Fibroblast of villous mesenchyme (primary cell): ENCODE data around the gene GPR142. TPM values are rescaled to one million over a fixed set of nuclear protein-coding genes. Genes with fewer than 3 reads are reported as not detected.

Source experiments
- DNase-seq: peaks from one replicate; pipeline ENCODE4 v3.0.0-alpha.2; 2010; ENCODE audit warnings: low read depth
- H3K4me3 ChIP-seq: 2 replicates; pipeline ENCODE4 v1.5.1; 2011; ENCODE audit warnings: low read depth, mild to moderate bottlenecking, low read length
- CTCF ChIP-seq: IDR thresholded peaks from 2 replicates; pipeline ENCODE4 v1.5.1; 2012; ENCODE audit warnings: low read depth, mild to moderate bottlenecking, low read length; ENCODE audit not compliant: insufficient read depth
- total RNA-seq: library from RNA; depleted of rRNA; stranded (reverse); fragments of >200 nt; gene quantifications from 2 replicates; pipeline ENCODE4 v1.2.3, GENCODE V29; 2012

The GPR142 gene
- total RNA-seq, 1 donor = not detected

- H3K4me3 ChIP-seq = no peak overlapping the region
- TF ChIP-seq CTCF = no peak
- DNase-seq = no peak
These were observed 17.9 kb downstream of the GPR142 start for GRCh38 chr17:74385201-74385600.

DNA sequence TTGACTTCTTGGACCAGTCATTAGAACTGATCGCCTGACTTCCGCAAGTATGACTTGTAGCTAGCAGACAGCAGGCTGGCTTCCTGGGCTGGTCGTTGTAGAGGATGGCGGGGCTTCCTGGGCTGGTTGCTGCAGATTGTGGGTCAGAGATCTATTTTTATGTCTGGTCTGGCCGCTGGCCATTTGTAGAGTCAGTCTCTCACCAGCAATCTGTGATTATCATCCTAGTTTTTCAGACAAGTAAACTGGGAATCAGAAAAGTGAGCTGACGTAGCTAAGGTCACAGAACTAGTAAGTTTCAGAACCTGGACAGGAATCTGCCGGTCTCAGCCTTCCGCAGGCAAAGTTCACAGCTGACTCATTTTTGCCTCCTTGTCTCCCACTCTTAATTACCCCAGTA, 19.1 kb downstream of the GPR142 start:
- no peak overlapping the region for H3K4me3 ChIP-seq
- peak; percentile 6 for DNase-seq
- no peak for TF ChIP-seq CTCF

DNA sequence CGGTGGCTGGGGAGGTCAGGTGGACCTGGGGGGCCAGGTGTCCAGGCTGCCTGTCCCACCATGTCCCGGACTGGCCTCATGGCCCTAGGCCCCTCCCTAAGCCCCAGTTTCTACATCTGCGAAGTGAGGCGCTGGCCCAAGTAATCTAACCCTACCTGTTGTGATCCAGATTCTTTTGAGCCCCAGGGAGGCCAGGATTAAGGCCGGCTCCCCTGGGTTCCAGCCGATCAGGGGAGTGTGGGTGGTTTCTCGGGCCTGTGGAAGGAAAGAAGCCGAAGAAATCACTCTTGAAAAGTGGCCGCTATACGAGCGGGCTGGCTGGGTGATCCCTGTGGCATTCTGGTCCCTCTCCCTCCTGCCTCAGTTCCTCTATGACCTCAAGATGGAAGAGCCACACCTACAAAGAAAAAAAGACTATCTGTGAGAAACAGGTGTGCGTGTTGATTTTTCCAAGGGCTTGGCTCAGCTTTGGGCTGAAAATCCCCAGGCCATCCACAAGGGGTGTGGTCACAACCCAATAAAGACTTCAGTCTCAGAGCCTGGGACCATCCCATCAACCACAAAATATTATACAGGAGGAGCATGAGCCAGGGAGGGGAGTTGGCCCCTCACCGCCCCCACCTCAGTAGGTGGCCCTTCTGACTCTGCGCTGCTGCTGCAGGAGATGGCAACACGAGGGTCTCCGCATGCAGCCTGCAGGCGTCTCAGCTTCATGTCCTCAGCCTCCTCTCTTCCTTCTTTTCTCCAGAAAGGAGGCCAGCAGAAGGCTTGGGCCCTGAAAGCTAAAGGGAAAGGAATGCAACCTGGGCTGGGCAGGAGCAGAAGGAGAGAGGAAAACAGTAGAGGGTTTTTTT, 20.3 kb downstream of the GPR142 start:
- no peak for TF ChIP-seq CTCF
- no peak overlapping the region for H3K4me3 ChIP-seq
- no peak for DNase-seq

- no peak for TF ChIP-seq CTCF
- DNase-seq = no peak
- H3K4me3 ChIP-seq = no peak overlapping the region
These were observed 21.9 kb downstream of the GPR142 start for GRCh38 chr17:74389084-74389753.

DNA sequence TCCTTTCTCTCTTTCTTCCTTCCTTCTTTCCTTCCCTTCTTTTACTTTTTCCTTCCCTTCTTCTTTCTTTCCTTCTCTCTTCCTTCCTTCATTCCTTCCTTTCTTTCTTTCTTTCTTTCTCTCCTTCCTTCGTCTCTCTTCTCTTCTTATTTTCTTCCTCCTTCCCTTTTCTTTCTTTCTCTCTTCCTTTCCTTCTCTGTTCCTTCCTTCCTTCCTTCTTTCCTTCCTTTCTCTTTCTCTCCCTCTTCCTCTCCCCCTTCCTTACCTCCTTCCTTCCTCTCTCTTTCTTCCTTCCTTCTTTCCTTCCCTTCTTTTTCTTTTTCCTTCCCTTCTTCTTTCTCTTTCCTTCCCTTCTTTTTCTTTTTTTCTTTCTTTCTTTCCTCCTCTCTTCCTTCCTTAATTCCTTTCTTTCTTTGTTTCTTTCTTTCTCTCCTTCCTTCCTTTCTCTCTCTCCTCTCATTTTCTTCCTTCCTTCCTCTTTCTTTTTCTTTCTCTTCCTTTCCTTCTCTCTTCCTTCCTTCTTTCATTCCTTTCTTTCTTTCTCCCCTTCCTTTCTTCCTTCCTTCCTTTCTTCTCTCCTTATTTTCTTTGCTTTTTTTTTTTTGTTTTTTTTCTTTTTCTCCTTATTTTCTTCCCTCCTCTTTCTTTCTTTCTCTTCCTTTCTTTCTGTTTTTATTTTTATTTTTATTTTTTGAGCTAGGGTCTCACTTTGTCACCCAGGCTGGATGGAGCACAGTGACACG, 22.8 kb downstream of the GPR142 start:
- DNase-seq = no peak
- TF ChIP-seq CTCF = no peak

GRCh38 chr17:74390680-74391653, 23.7 kb downstream of the GPR142 start:
- no peak for DNase-seq
- no peak for TF ChIP-seq CTCF
- no peak overlapping the region for H3K4me3 ChIP-seq

More for the DNA sequence above, 22.8 kb downstream of the GPR142 start:
- no peak overlapping the region for H3K4me3 ChIP-seq
